Body of pancreas (tissue), 4 donors: ENCODE measurements around the gene CPNE9. TPM values are rescaled to one million over a fixed set of nuclear protein-coding genes. Genes with fewer than 3 reads are reported as not detected.

Experiments used
- ATAC-seq: fragments of 150-250 bp; one replicate; pipeline ENCODE4 v1.9.1; 2016
- DNase-seq, 4 donors: peaks; one replicate each; pipeline ENCODE4 v3.0.0-alpha.2; 2019
- H3K27ac ChIP-seq, 4 donors: fragments of 200-600 bp; sonication (generic); 1 replicate in 3 of 4; 2 replicates in 1 of 4; pipeline versions ENCODE4 v1.5.1 to v1.6.1; 2016 to 2019; ENCODE audit warnings: mild to moderate bottlenecking in 1 of 4, mixed read lengths in 1 of 4, moderate library complexity in 1 of 4
- H3K27me3 ChIP-seq, 2 donors: fragments of 200-600 bp; sonication (generic); one replicate each; pipeline ENCODE4 v1.6.0; 2016; ENCODE audit warnings: mild to moderate bottlenecking in 1 of 2
- H3K36me3 ChIP-seq, 2 donors: fragments of 200-600 bp; sonication (generic); replicated peaks in 1 of 2; 2 replicates each; pipeline ENCODE4 v1.5.1; 2016; ENCODE audit warnings: low read depth in 2 of 2; ENCODE audit not compliant: insufficient read depth in 1 of 2
- H3K4me1 ChIP-seq: fragments of 200-600 bp; sonication (generic); one replicate; pipeline ENCODE4 v1.6.0; 2016
- H3K4me3 ChIP-seq, 2 donors: fragments of 200-600 bp; sonication (generic); 1 replicate in 1 of 2; 2 replicates in 1 of 2; pipeline ENCODE4 v1.5.1; 2016 to 2019
- H3K9me3 ChIP-seq, 3 donors: fragments of 200-600 bp; sonication (generic); 1 replicate in 2 of 3; 2 replicates in 1 of 3; pipeline ENCODE4 v1.5.1; 2016
- POLR2A ChIP-seq, 3 donors: fragments of 450-650 bp; IDR thresholded peaks; one replicate each; pipeline ENCODE4 v1.6.1; 2016; ENCODE audit warnings: antibody characterized with exemption in 3 of 3, mild to moderate bottlenecking in 2 of 3
- WGBS, 2 donors: methylation state at CpG; one replicate each; pipeline ENCODE4 v1.1.5; 2017; 5-methylcytosine and 5-hydroxymethylcytosine counted together
- intact Hi-C: fragments of 100-400 bp; cut with DNase I; formaldehyde crosslinking; loops from one replicate; pipeline ENCODE4 v1.15.1; 2023
- total RNA-seq, 2 donors: library from RNA; depleted of rRNA; stranded (reverse); fragments of >200 nt; gene quantifications; one replicate each; pipeline ENCODE4 v1.1.0, GENCODE V29; 2016
- TF ChIP-seq, protein P1 (sequence below), 7 experiments: fragments of 450-650 bp in 4 of 7; fragments of 200-600 bp in 3 of 7; sonication (generic) in 3 of 7; IDR thresholded peaks; one replicate each; pipeline ENCODE4 v1.5.1; 2016 to 2019; ENCODE audit warnings: antibody characterized with exemption in 7 of 7

Gene CPNE9
- total RNA-seq, 2 donors from 2014 or later: not detected

- 61 to 69% methylated on average over 5 of the region's 5 CpGs for WGBS, 2 donors
- Histone ChIP-seq H3K27me3 (no peaks in the 10 kb centered on the region), H3K36me3 (peaks cover 0 to 12% of the 10 kb centered on the region in 2 donors), H3K27ac (no peak overlapping the region), H3K9me3 (no peaks in the 10 kb centered on the region), H3K4me1 (no peaks in the 10 kb centered on the region), H3K4me3 (no peak overlapping the region)
- no peak for DNase-seq
- no peak for TF ChIP-seq POLR2A (IDR thresholded peaks at IDR 0.05)
- TF ChIP-seq, protein P1, sequence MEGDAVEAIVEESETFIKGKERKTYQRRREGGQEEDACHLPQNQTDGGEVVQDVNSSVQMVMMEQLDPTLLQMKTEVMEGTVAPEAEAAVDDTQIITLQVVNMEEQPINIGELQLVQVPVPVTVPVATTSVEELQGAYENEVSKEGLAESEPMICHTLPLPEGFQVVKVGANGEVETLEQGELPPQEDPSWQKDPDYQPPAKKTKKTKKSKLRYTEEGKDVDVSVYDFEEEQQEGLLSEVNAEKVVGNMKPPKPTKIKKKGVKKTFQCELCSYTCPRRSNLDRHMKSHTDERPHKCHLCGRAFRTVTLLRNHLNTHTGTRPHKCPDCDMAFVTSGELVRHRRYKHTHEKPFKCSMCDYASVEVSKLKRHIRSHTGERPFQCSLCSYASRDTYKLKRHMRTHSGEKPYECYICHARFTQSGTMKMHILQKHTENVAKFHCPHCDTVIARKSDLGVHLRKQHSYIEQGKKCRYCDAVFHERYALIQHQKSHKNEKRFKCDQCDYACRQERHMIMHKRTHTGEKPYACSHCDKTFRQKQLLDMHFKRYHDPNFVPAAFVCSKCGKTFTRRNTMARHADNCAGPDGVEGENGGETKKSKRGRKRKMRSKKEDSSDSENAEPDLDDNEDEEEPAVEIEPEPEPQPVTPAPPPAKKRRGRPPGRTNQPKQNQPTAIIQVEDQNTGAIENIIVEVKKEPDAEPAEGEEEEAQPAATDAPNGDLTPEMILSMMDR (IDR thresholded peaks at IDR 0.05): no peak
- no peak for ATAC-seq
- intact Hi-C loops: no loop called here
These were observed 7.0 kb upstream of the CPNE9 start for GRCh38 chr3:9696480-9697220.

GRCh38 chr3:9697892-9698291 lies 5.7 kb upstream of the CPNE9 start:
- no peak for TF ChIP-seq POLR2A (IDR thresholded peaks at IDR 0.05)
- TF ChIP-seq, protein P1 (IDR thresholded peaks at IDR 0.05): no peak
- H3K4me1 ChIP-seq: no peaks in the 10 kb centered on the region

GRCh38 chr3:9698293-9698692 lies 5.3 kb upstream of the CPNE9 start:
- H3K4me1 ChIP-seq: no peaks in the 10 kb centered on the region
- H3K27me3 ChIP-seq: no peaks in the 10 kb centered on the region
- H3K4me3 ChIP-seq: no peak overlapping the region
- DNase-seq (no peak), ATAC-seq (no peak)
- 95 to 100% methylated on average over 2 to 3 of the region's 3 CpGs for WGBS, 2 donors
- H3K9me3 ChIP-seq: no peaks in the 10 kb centered on the region
- H3K36me3 ChIP-seq: peaks cover 0 to 9% of the 10 kb centered on the region in 2 donors
- TF ChIP-seq POLR2A (IDR thresholded peaks at IDR 0.05): no peak
- TF ChIP-seq, protein P1 (IDR thresholded peaks at IDR 0.05): no peak
- H3K27ac ChIP-seq: no peak overlapping the region
- intact Hi-C loops: no loop called here

More at GRCh38 chr3:9697892-9698291, 5.7 kb upstream of the CPNE9 start:
- DNase-seq: no peak
- H3K9me3 ChIP-seq: no peaks in the 10 kb centered on the region
- intact Hi-C loops: no loop called here
- peaks cover 0 to 9% of the 10 kb centered on the region in 2 donors for H3K36me3 ChIP-seq
- no peak for ATAC-seq
- no peak overlapping the region for H3K27ac ChIP-seq
- H3K27me3 ChIP-seq: no peaks in the 10 kb centered on the region
- 80 to 89% methylated on average over 3 to 4 of the region's 4 CpGs for WGBS, 2 donors
- no peak overlapping the region for H3K4me3 ChIP-seq

DNA sequence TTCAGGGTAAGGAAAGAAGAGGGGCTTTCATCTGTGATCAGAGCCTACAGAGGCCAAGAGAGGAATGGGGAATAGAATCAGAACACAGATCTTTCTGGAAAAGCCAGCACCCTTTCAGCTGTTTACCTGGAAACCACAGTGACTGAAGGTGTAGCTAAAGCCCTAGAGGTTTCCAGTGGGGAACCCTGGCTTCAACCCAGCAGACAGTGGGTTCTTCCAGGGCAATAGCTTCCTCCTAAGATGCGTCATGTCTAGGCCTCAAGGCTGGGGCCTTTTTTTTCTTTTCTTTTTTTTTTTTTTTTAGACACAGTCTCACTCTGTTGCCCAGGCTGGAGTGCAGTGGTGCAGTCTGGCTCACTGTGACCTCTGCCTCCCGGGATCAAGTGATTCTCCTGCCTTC lies 3.1 kb upstream of the CPNE9 start:
- intact Hi-C loops: no loop called here
- no peak for ATAC-seq
- no peak for DNase-seq
- Histone ChIP-seq H3K27me3 (peaks cover 0 to 5% of the 10 kb centered on the region in 2 donors), H3K4me3 (no peak overlapping the region), H3K27ac (no peak overlapping the region), H3K36me3 (peaks cover 0 to 3% of the 10 kb centered on the region in 2 donors), H3K9me3 (no peaks in the 10 kb centered on the region), H3K4me1 (peaks cover 18% of the 10 kb centered on the region)
- TF ChIP-seq POLR2A (IDR thresholded peaks at IDR 0.05): no peak
- TF ChIP-seq, protein P1 (IDR thresholded peaks at IDR 0.05): no peak
- 89 to 91% methylated on average over 2 of the region's 2 CpGs for WGBS, 2 donors

DNA sequence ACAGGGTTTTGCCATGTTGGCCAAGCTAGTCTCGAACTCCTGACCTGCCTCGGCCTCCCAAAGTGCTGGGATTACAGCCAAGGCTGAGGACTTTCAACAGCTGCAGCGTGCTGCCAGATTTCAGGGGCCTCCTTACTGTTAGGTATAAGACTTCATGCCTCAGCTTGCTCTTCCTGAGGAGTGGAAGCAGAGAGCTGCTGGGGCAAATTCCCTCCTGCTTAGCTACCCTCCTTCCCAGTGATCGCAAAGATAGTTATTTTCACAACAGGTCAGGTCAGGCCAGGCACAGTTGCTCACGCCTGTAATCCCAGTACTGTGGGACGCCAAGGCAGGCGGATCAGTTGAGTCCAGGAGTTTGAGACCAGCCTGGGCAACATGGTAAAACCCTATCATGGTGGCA lies 2.6 kb upstream of the CPNE9 start:
- Histone ChIP-seq H3K4me3 (no peak overlapping the region), H3K36me3 (peaks cover 0 to 3% of the 10 kb centered on the region in 2 donors), H3K9me3 (no peaks in the 10 kb centered on the region), H3K27me3 (peaks cover 0 to 5% of the 10 kb centered on the region in 2 donors), H3K4me1 (peaks cover 18% of the 10 kb centered on the region), H3K27ac (no peak overlapping the region)
- TF ChIP-seq, protein P1 (IDR thresholded peaks at IDR 0.05): no peak
- TF ChIP-seq POLR2A (IDR thresholded peaks at IDR 0.05): no peak
- no peak for DNase-seq
- WGBS, 2 donors: 95 to 100% methylated on average over 7 of the region's 7 CpGs
- no peak for ATAC-seq
- intact Hi-C loops: no loop called here
